ENCODE measurements around the gene ZNF629. TPM values are rescaled to one million over a fixed set of nuclear protein-coding genes. Genes with fewer than 3 reads are reported as not detected.

Gene ZNF629
- polyA plus RNA-seq, 3 donors, result 0.27 to 2.0 (median 0.73) TPM

- Mint-ChIP-seq H3K4me1 (peaks cover 41% of the 10 kb centered on the region), H3K27me3 (ENCODE audit: low read depth in 3 of 3) (peaks cover 0 to 4% (median 0%) of the 10 kb centered on the region in 3 donors), H3K27ac (peak overlapping the region in 6 of 7 donors; percentile 37 to 89 (median 75)), H3K36me3 (no peaks in the 10 kb centered on the region), H3K9me3 (no peaks in the 10 kb centered on the region), H3K4me3 (peak overlapping the region; percentile 91)
- peaks cover 3% of the 10 kb centered on the region for H3K79me2 ChIP-seq (ENCODE audit: insufficient read depth, low read length)
- H3K9me3 ChIP-seq (replicated peaks in 1 of 2; ENCODE audit: control insufficient read depth in 1 of 2, insufficient read depth in 1 of 2, low read length in 2 of 2), result no peaks in the 10 kb centered on the region
- H3K27me3 ChIP-seq (ENCODE audit: control insufficient read depth in 2 of 2, insufficient read depth in 2 of 2, low read length in 2 of 2), result no peaks in the 10 kb centered on the region
- intact Hi-C loops (cut with micrococcal nuclease), result loop anchor here in 1 of 2 donors (5.0 kb wide), 1 partner anchor 43 kb away; the partner anchor contains the start of genes CFAP119 and RNF40
- peak overlapping the region; percentile 59 to 82 for H3K27ac ChIP-seq (ENCODE audit: low read depth in 1 of 2, low read length in 2 of 2)
- peak overlapping the region; percentile 59 to 97 (median 82) for H3K4me3 ChIP-seq (replicated peaks in 1 of 3; ENCODE audit: low read depth in 2 of 3, low read length in 3 of 3)
- DNase-seq, result no peak
- 68% methylated on average over 8 of the region's 8 CpGs for WGBS (ENCODE audit: insufficient coverage)
- peak overlapping the region; percentile 88 for H3K9ac ChIP-seq (ENCODE audit: insufficient read depth, low read length, poor library complexity, severe bottlenecking)
- no peaks in the 10 kb centered on the region for H3K36me3 ChIP-seq (replicated peaks in 1 of 2; ENCODE audit: control insufficient read depth in 1 of 2, insufficient read depth in 2 of 2, low read length in 2 of 2)
- H2AFZ ChIP-seq (ENCODE audit: insufficient read depth, low read depth, low read length, poor library complexity, severe bottlenecking), result peak overlapping the region; percentile 99
- H3K4me2 ChIP-seq (replicated peaks; ENCODE audit: extremely low read depth, low read length, poor library complexity, severe bottlenecking), result peak overlapping the region; percentile 97
- no peaks in the 10 kb centered on the region for H4K20me1 ChIP-seq (ENCODE audit: insufficient read depth, low read length)
- TF ChIP-seq CTCF (IDR thresholded peaks at IDR 0.05), result no peak
- H3K4me1 ChIP-seq (ENCODE audit: control insufficient read depth in 1 of 2, insufficient read depth in 2 of 2, low read length in 2 of 2), result peaks cover 45 to 51% of the 10 kb centered on the region in 2 donors
These were observed 18.0 kb upstream of the ZNF629 start for GRCh38 chr16:30805056-30805369.

GRCh38 chr16:30802936-30803335 lies 15.9 kb upstream of the ZNF629 start:
- H3K4me1 ChIP-seq (ENCODE audit: control insufficient read depth in 1 of 2, insufficient read depth in 2 of 2, low read length in 2 of 2), result peaks cover 36 to 41% of the 10 kb centered on the region in 2 donors
- no peaks in the 10 kb centered on the region for H3K27me3 ChIP-seq (ENCODE audit: control insufficient read depth in 2 of 2, insufficient read depth in 2 of 2, low read length in 2 of 2)
- no peaks in the 10 kb centered on the region for H3K9me3 Mint-ChIP-seq
- peaks cover 3% of the 10 kb centered on the region for H3K79me2 ChIP-seq (ENCODE audit: insufficient read depth, low read length)
- H3K27ac Mint-ChIP-seq, result peak overlapping the region in 5 of 7 donors; percentile 1 to 54 (median 37)
- H3K4me3 Mint-ChIP-seq, result no peak overlapping the region
- no peak overlapping the region for H3K9ac ChIP-seq (ENCODE audit: insufficient read depth, low read length, poor library complexity, severe bottlenecking)
- WGBS (ENCODE audit: insufficient coverage), result no CpG with 5 or more reads among the region's 3 CpGs
- no peak overlapping the region for H3K4me2 ChIP-seq (replicated peaks; ENCODE audit: extremely low read depth, low read length, poor library complexity, severe bottlenecking)
- no peaks in the 10 kb centered on the region for H3K36me3 Mint-ChIP-seq
- TF ChIP-seq CTCF (IDR thresholded peaks at IDR 0.05), result no peak
- DNase-seq, result no peak
- intact Hi-C loops (cut with micrococcal nuclease), result no loop called here
- peaks cover 0 to 4% (median 0%) of the 10 kb centered on the region in 3 donors for H3K27me3 Mint-ChIP-seq (ENCODE audit: low read depth in 3 of 3)
- H3K36me3 ChIP-seq (replicated peaks in 1 of 2; ENCODE audit: control insufficient read depth in 1 of 2, insufficient read depth in 2 of 2, low read length in 2 of 2), result no peaks in the 10 kb centered on the region
- no peaks in the 10 kb centered on the region for H3K9me3 ChIP-seq (replicated peaks in 1 of 2; ENCODE audit: control insufficient read depth in 1 of 2, insufficient read depth in 1 of 2, low read length in 2 of 2)
- no peak overlapping the region for H3K4me3 ChIP-seq (replicated peaks in 1 of 3; ENCODE audit: low read depth in 2 of 3, low read length in 3 of 3)
- H4K20me1 ChIP-seq (ENCODE audit: insufficient read depth, low read length), result no peaks in the 10 kb centered on the region
- H3K4me1 Mint-ChIP-seq, result peaks cover 32% of the 10 kb centered on the region
- no peak overlapping the region for H3K27ac ChIP-seq (ENCODE audit: low read depth in 1 of 2, low read length in 2 of 2)
- peak overlapping the region; percentile 52 for H2AFZ ChIP-seq (ENCODE audit: insufficient read depth, low read depth, low read length, poor library complexity, severe bottlenecking)
